HepG2 (cell line): ENCODE data around the gene CTDSPL2. TPM values are rescaled to one million over a fixed set of nuclear protein-coding genes. Genes with fewer than 3 reads are reported as not detected.

Experiments
- ATAC-seq: fragments of 200-7000 bp; cut with Tn5 transposase; 3 replicates; pipeline ENCODE4 v1.9.1; 2020; ENCODE audit warnings: mild to moderate bottlenecking, moderate library complexity
- BruUV-seq: library from RNA; stranded (reverse); fragments of 400-500 nt; replicated peaks from 2 replicates; lab custom pipeline; 2021; lab: Mats Ljungman, UMichigan
- CTCF ChIA-PET: fragments of 300-600 bp; formaldehyde crosslinking; extraction: SDS; loops from one replicate; lab custom pipeline; 2021; ENCODE audit warnings: low total read pairs, inconsistent platforms, low intra/inter-chr PET ratio; lab: Yijun Ruan, JAX
- POLR2A ChIA-PET: fragments of 350-600 bp; sonication (Branson Sonifier 250); formaldehyde crosslinking; loops from one replicate; lab custom pipeline; 2020; ENCODE audit warnings: antibody characterized with exemption, inconsistent platforms; lab: Yijun Ruan, JAX
- DNase-seq: peaks from one replicate; pipeline ENCODE4 v3.0.0-alpha.2; 2015; ENCODE audit warnings: low spot score
- FAIRE-seq: peaks from 3 replicates; lab custom pipeline; 2011; peaks lifted over from hg19 to GRCh38; lab: Jason Lieb, UNC
- H2AFZ ChIP-seq: one replicate; pipeline ENCODE4 v1.6.1; 2011; ENCODE audit warnings: low read length, inconsistent platforms
- H3K27ac ChIP-seq: fragments of 300-600 bp; 3 replicates; pipeline ENCODE4 v1.8.0; 2011; ENCODE audit warnings: mixed run types, mild to moderate bottlenecking, mixed read lengths, low read length, inconsistent platforms; ENCODE audit not compliant: insufficient read depth; ENCODE audit errors: extremely low read length
- H3K27me3 ChIP-seq, 2 experiments: fragments of 200-600 bp in 1 of 2; 2 replicates in 1 of 2; 3 replicates in 1 of 2; pipeline versions ENCODE4 v1.6.0 to v1.8.0; 2011; ENCODE audit warnings: low read length in 2 of 2, mild to moderate bottlenecking in 2 of 2, moderate library complexity in 2 of 2, inconsistent platforms in 1 of 2; ENCODE audit not compliant: insufficient read depth in 2 of 2, control insufficient read depth in 1 of 2
- H3K36me3 ChIP-seq, 2 experiments: fragments of 200-600 bp in 1 of 2; replicated peaks in 1 of 2; 2 replicates in 1 of 2; 3 replicates in 1 of 2; pipeline versions ENCODE4 v1.5.1 to v1.8.0; 2011; ENCODE audit warnings: low read length in 2 of 2, inconsistent platforms in 1 of 2; ENCODE audit not compliant: insufficient read depth in 2 of 2, control insufficient read depth in 1 of 2
- H3K4me1 ChIP-seq: 2 replicates; pipeline ENCODE4 v1.5.1; 2012; ENCODE audit warnings: low read length, inconsistent platforms; ENCODE audit not compliant: insufficient read depth
- H3K4me2 ChIP-seq: 2 replicates; pipeline ENCODE4 v1.6.0; 2011; ENCODE audit warnings: low read depth, low read length, inconsistent platforms
- H3K4me3 ChIP-seq, 3 experiments: fragments of 200-600 bp in 1 of 3; sonication (generic), shearing (Covaris generic) in 1 of 3; replicated peaks in 1 of 3; 2 replicates each; pipeline ENCODE4 v1.5.1; 2011 to 2016; ENCODE audit warnings: low read length in 3 of 3, inconsistent platforms in 2 of 3, low read depth in 2 of 3, mild to moderate bottlenecking in 2 of 3, control low read depth in 1 of 3, mixed read lengths in 1 of 3; ENCODE audit not compliant: insufficient read depth in 1 of 3
- H3K79me2 ChIP-seq: one replicate; pipeline ENCODE4 v1.6.1; 2011; ENCODE audit warnings: low read length, inconsistent platforms; ENCODE audit not compliant: insufficient read depth
- H3K9ac ChIP-seq: 2 replicates; pipeline ENCODE4 v1.6.0; 2011; ENCODE audit warnings: mild to moderate bottlenecking, low read depth, low read length, inconsistent platforms; ENCODE audit not compliant: insufficient read depth
- H3K9me3 ChIP-seq: 2 replicates; pipeline ENCODE4 v1.5.1; 2012; ENCODE audit warnings: mild to moderate bottlenecking, low read length
- H4K20me1 ChIP-seq: 2 replicates; pipeline ENCODE4 v1.6.0; 2011; ENCODE audit warnings: inconsistent platforms, mild to moderate bottlenecking, low read length, moderate library complexity; ENCODE audit not compliant: insufficient read depth
- E2F5 ChIP-seq: sonication (generic); formaldehyde crosslinking; conservative IDR thresholded peaks from 2 replicates; pipeline ENCODE4 v1.4.0; 2020; ENCODE audit warnings: missing genetic modification reagents
- MLX ChIP-seq: IDR thresholded peaks from 2 replicates; pipeline ENCODE4 v1.6.1; 2016
- PAF1 ChIP-seq: IDR thresholded peaks from 2 replicates; pipeline ENCODE4 v1.6.1; 2016; ENCODE audit warnings: missing genetic modification reagents, missing compliant biosample characterization
- RBM22 ChIP-seq: fragments of 200-400 bp; formaldehyde crosslinking; optimal IDR thresholded peaks from 2 replicates; pipeline ENCODE3; 2017; ENCODE audit warnings: mild to moderate bottlenecking, low read length, moderate library complexity
- SCMH1 ChIP-seq: sonication (generic); formaldehyde crosslinking; IDR thresholded peaks from 2 replicates; pipeline ENCODE4 v1.9.0; 2021; ENCODE audit warnings: missing genetic modification reagents, mild to moderate bottlenecking, borderline replicate concordance
- STAT6 ChIP-seq: sonication (generic); formaldehyde crosslinking; IDR thresholded peaks from 2 replicates; pipeline ENCODE4 v1.4.0; 2020; ENCODE audit warnings: missing genetic modification reagents, mild to moderate bottlenecking, borderline replicate concordance
- ZNF263 ChIP-seq: sonication (generic); formaldehyde crosslinking; IDR thresholded peaks from 2 replicates; pipeline ENCODE4 v1.4.0; 2020; ENCODE audit warnings: missing genetic modification reagents
- WGBS: methylation state at CpG from one replicate; pipeline ENCODE4 v1.1.6; 2017; ENCODE audit warnings: low lambda C conversion rate; 5-methylcytosine and 5-hydroxymethylcytosine counted together
- in situ Hi-C: cut with HindIII; loops from 2 replicates; pipeline ENCODE4 v1.10.0; 2017; ENCODE audit warnings: low pct_unique_long_range_greater_than_20kb; ENCODE audit not compliant: extremely low pct_ligation_motif_present
- intact Hi-C: fragments of 100-400 bp; cut with micrococcal nuclease; formaldehyde crosslinking; loops from one replicate; pipeline ENCODE4 v1.10.0; 2022; ENCODE audit not compliant: unreplicated experiment
- polyA plus RNA-seq, 8 experiments: library from polyadenylated mRNA; depleted of rRNA in 3 of 8; stranded (reverse) in 7 of 8; unstranded in 1 of 8; fragments of >200 nt; fragmentation: Illumina TruSeq in 4 of 8; extraction: Trizol in 4 of 8; gene quantifications; 2 replicates each; pipeline versions ENCODE4 v1.2.1 to v1.2.3, GENCODE V29; 2011 to 2016; ENCODE audit warnings: low read depth in 4 of 8, missing spikeins in 1 of 8, mixed read lengths in 1 of 8; ENCODE audit not compliant: insufficient read depth in 1 of 8
- total RNA-seq, 5 experiments: library from RNA; depleted of rRNA; stranded (reverse); fragments of >200 nt; fragmentation: Illumina TruSeq; extraction: Trizol; gene quantifications; 2 replicates each; pipeline ENCODE4 v1.2.3, GENCODE V29; 2016; ENCODE audit warnings: low read depth in 1 of 5

CTDSPL2 gene
- total and polyA plus RNA-seq, 2 of the 13 experiments (the other 11 are each of a cell fraction or from before 2014, with no cell fraction given), result 37.4 to 56.2 TPM

- no peaks in the 10 kb centered on the region for H3K27me3 ChIP-seq
- POLR2A ChIA-PET, result no interaction called here
- BruUV-seq, result no TSS peak
- FAIRE-seq, result no peak
- H2AFZ ChIP-seq, result no peak overlapping the region
- H4K20me1 ChIP-seq, result no peaks in the 10 kb centered on the region
- intact Hi-C loops, result no loop called here
- H3K9ac ChIP-seq, result no peak overlapping the region
- H3K36me3 ChIP-seq, result peaks cover 2% of the 10 kb centered on the region in 2 experiments; a peak in 1 of 5 replicates
- H3K4me1 ChIP-seq, result peaks cover 3% of the 10 kb centered on the region
- DNase-seq, result no peak
- in situ Hi-C loops, result no loop called here
- H3K79me2 ChIP-seq, result no peaks in the 10 kb centered on the region
- TF ChIP-seq MLX (CRISPR knock-in tag), result no peak
- TF ChIP-seq STAT6, result no peak
- TF ChIP-seq E2F5 (CRISPR knock-in tag), result no peak
- TF ChIP-seq PAF1 (CRISPR knock-in tag), result 0 out of 2 replicates have a peak, but pooled peaks have one; percentile 57
- no peak for TF ChIP-seq ZNF263
- TF ChIP-seq SCMH1 (CRISPR knock-in tag), result no peak
- peak; percentile 37 for TF ChIP-seq RBM22
- TF ChIP-seq, all 625 proteins: peak for 2
- CTCF ChIA-PET, result no interaction called here
- H3K4me3 ChIP-seq, result no peak overlapping the region
- ATAC-seq, result no peak; the same call in 2 of the 3 replicates
- H3K9me3 ChIP-seq, result no peaks in the 10 kb centered on the region
- no peak overlapping the region for H3K27ac ChIP-seq
- H3K4me2 ChIP-seq, result no peak overlapping the region
- 98% methylated on average over 10 of the region's 10 CpGs for WGBS
These were observed 102.6 kb downstream of the CTDSPL2 start for GRCh38 chr15:44529864-44530604.
